ENCODE measurements around the gene NAA80. TPM values are rescaled to one million over a fixed set of nuclear protein-coding genes. Genes with fewer than 3 reads are reported as not detected.

NAA80 gene
- total RNA-seq, 1 donor from 2014 or later = 9.4 TPM

GRCh38 chr3:50339485-50340146, 40.4 kb upstream of the NAA80 start:
- no peaks in the 10 kb centered on the region for H3K36me3 Mint-ChIP-seq (ENCODE audit: insufficient read depth)
- H3K27ac Mint-ChIP-seq = no peak overlapping the region
- H3K9me3 Mint-ChIP-seq (ENCODE audit: low read depth) = no peaks in the 10 kb centered on the region
- H3K27me3 Mint-ChIP-seq = peaks cover 54% of the 10 kb centered on the region
- H3K4me3 Mint-ChIP-seq (ENCODE audit: low read depth) = peak overlapping the region; percentile 93
- H3K4me1 Mint-ChIP-seq (ENCODE audit: low read depth) = peaks cover 15% of the 10 kb centered on the region
- TF ChIP-seq CTCF (IDR thresholded peaks at IDR 0.05; ENCODE audit: unreplicated experiment) = no peak
- no peak for DNase-seq (ENCODE audit: low spot score, unreplicated experiment)

GRCh38 chr3:50338965-50339364, 39.8 kb upstream of the NAA80 start:
- Mint-ChIP-seq H3K4me3 (ENCODE audit: low read depth) (peak overlapping the region; percentile 93), H3K9me3 (ENCODE audit: low read depth) (no peaks in the 10 kb centered on the region), H3K4me1 (ENCODE audit: low read depth) (peaks cover 15% of the 10 kb centered on the region), H3K36me3 (ENCODE audit: insufficient read depth) (no peaks in the 10 kb centered on the region), H3K27me3 (peaks cover 49% of the 10 kb centered on the region), H3K27ac (no peak overlapping the region)
- TF ChIP-seq CTCF (IDR thresholded peaks at IDR 0.05; ENCODE audit: unreplicated experiment) = no peak
- no peak for DNase-seq (ENCODE audit: low spot score, unreplicated experiment)

- Mint-ChIP-seq H3K4me1 (ENCODE audit: low read depth) (peaks cover 15% of the 10 kb centered on the region), H3K9me3 (ENCODE audit: low read depth) (no peaks in the 10 kb centered on the region), H3K27ac (peak overlapping the region; percentile 99), H3K36me3 (ENCODE audit: insufficient read depth) (no peaks in the 10 kb centered on the region), H3K27me3 (peaks cover 33% of the 10 kb centered on the region), H3K4me3 (ENCODE audit: low read depth) (peak overlapping the region; percentile 93)
- peak; percentile 96 for DNase-seq (ENCODE audit: low spot score, unreplicated experiment)
- TF ChIP-seq CTCF (IDR thresholded peaks at IDR 0.05; ENCODE audit: unreplicated experiment) = no peak
Measured at GRCh38 chr3:50337175-50337861, 38.1 kb upstream of the NAA80 start.

- H3K36me3 Mint-ChIP-seq (ENCODE audit: insufficient read depth) = no peaks in the 10 kb centered on the region
- H3K27ac Mint-ChIP-seq = peak overlapping the region; percentile 99
- peak overlapping the region; percentile 93 for H3K4me3 Mint-ChIP-seq (ENCODE audit: low read depth)
- TF ChIP-seq CTCF (IDR thresholded peaks at IDR 0.05; ENCODE audit: unreplicated experiment) = no peak
- H3K27me3 Mint-ChIP-seq = peaks cover 26% of the 10 kb centered on the region
- no peak for DNase-seq (ENCODE audit: low spot score, unreplicated experiment)
- H3K4me1 Mint-ChIP-seq (ENCODE audit: low read depth) = peaks cover 15% of the 10 kb centered on the region
- H3K9me3 Mint-ChIP-seq (ENCODE audit: low read depth) = no peaks in the 10 kb centered on the region
Measured at GRCh38 chr3:50336452-50337174, 37.4 kb upstream of the NAA80 start.

- no peaks in the 10 kb centered on the region for H3K9me3 Mint-ChIP-seq (ENCODE audit: low read depth)
- no peak for DNase-seq (ENCODE audit: low spot score, unreplicated experiment)
- peaks cover 2% of the 10 kb centered on the region for H3K36me3 Mint-ChIP-seq (ENCODE audit: insufficient read depth)
- peaks cover 10% of the 10 kb centered on the region for H3K27me3 Mint-ChIP-seq
- peak overlapping the region; percentile 26 for H3K4me3 Mint-ChIP-seq (ENCODE audit: low read depth)
- H3K27ac Mint-ChIP-seq = no peak overlapping the region
- no peak for TF ChIP-seq CTCF (IDR thresholded peaks at IDR 0.05; ENCODE audit: unreplicated experiment)
- peaks cover 15% of the 10 kb centered on the region for H3K4me1 Mint-ChIP-seq (ENCODE audit: low read depth)
Measured at GRCh38 chr3:50334339-50335075, 35.3 kb upstream of the NAA80 start.
